ENCODE measurements around the gene DLGAP1.

- TF ChIP-seq CTCF (IDR thresholded peaks at IDR 0.05) (no peak), EZH2 (IDR thresholded peaks at IDR 0.05) (no peak), EZH2phosphoT487 (IDR thresholded peaks at IDR 0.05) (no peak)
These were observed 678.0 kb downstream of the DLGAP1 start for GRCh38 chr18:3777122-3777521.
